GM06990 (cell line): Measurements from ENCODE around the gene RPS27.
"Not testable (repeated sequence)": the region's sequence is repeated elsewhere in the genome, so short reads cannot be mapped to it uniquely, and the experiment has no call there.

ENCODE experiments used
- DNase-seq: peaks from one replicate; pipeline ENCODE4 v3.0.0-alpha.2; 2011; ENCODE audit not compliant: insufficient read length; ENCODE audit errors: extremely low read depth
- H3K27me3 ChIP-seq: replicated peaks from 2 replicates; pipeline ENCODE4 v1.6.0; 2011; ENCODE audit warnings: low read length; ENCODE audit not compliant: control insufficient read depth, insufficient read depth
- H3K36me3 ChIP-seq: 2 replicates; pipeline ENCODE4 v1.5.1; 2011; ENCODE audit warnings: low read length; ENCODE audit not compliant: control insufficient read depth, insufficient read depth
- H3K4me3 ChIP-seq: replicated peaks from 2 replicates; pipeline ENCODE4 v1.5.1; 2011; ENCODE audit warnings: low read depth, mild to moderate bottlenecking, control low read depth, low read length
- CTCF ChIP-seq: IDR thresholded peaks from 2 replicates; pipeline ENCODE4 v1.5.1; 2011; ENCODE audit warnings: low read length, control low read depth, mild to moderate bottlenecking, inconsistent platforms; ENCODE audit not compliant: insufficient read depth, poor library complexity, severe bottlenecking

The RPS27 gene

GRCh38 chr1:153977250-153978240 is 13.0 kb upstream of the RPS27 start, which contains the start of gene JTB:
TSS of gene JTB (minus strand) at chr1:153977674. CDS start at chr1:153977252, 422 bp downstream.
- TF ChIP-seq CTCF = no peak
- Histone ChIP-seq H3K27me3 (no peaks in the 10 kb centered on the region), H3K36me3 (peaks cover 22% of the 10 kb centered on the region), H3K4me3 (peak within 1 kb of the TSS; percentile 97)
- peak; percentile 73 for DNase-seq

- TF ChIP-seq CTCF = no peak
- Histone ChIP-seq H3K36me3 (peaks cover 18% of the 10 kb centered on the region), H3K4me3 (peak overlapping the region; percentile 97), H3K27me3 (no peaks in the 10 kb centered on the region)
- DNase-seq = no peak
Measured at GRCh38 chr1:153978274-153978909, 12.2 kb upstream of the RPS27 start.

GRCh38 chr1:153979091-153979490 is 11.5 kb upstream of the RPS27 start:
- peaks cover 11% of the 10 kb centered on the region for H3K36me3 ChIP-seq
- DNase-seq, H3K4me3 ChIP-seq, H3K27me3 ChIP-seq: not testable (repeated sequence)

- H3K36me3 ChIP-seq, H3K4me3 ChIP-seq, DNase-seq, H3K27me3 ChIP-seq: not testable (repeated sequence)
Measured at GRCh38 chr1:153981735-153982134, 8.8 kb upstream of the RPS27 start.

- no peaks in the 10 kb centered on the region for H3K27me3 ChIP-seq
- DNase-seq = no peak
- no peaks in the 10 kb centered on the region; the same call in 1 of the 2 replicates for H3K36me3 ChIP-seq
- TF ChIP-seq CTCF = no peak
- H3K4me3 ChIP-seq = no peak overlapping the region
Measured at GRCh38 chr1:153984123-153984894, 6.3 kb upstream of the RPS27 start.

GRCh38 chr1:153985341-153985912 is 5.1 kb upstream of the RPS27 start:
- H3K4me3 ChIP-seq = peak overlapping the region; percentile 57
- no peak for TF ChIP-seq CTCF

More at GRCh38 chr1:153985341-153985912, 5.1 kb upstream of the RPS27 start:
- Histone ChIP-seq H3K27me3 (no peaks in the 10 kb centered on the region), H3K36me3 (no peaks in the 10 kb centered on the region; the same call in 1 of the 2 replicates)
- DNase-seq = no peak
